HG03378 (cell line): Measurements from ENCODE around the gene LYPD5.
A peak's percentile ranks its signal among the peaks of the same experiment; 100 is the strongest.
"Not testable (repeated sequence)": the region's sequence is repeated elsewhere in the genome, so short reads cannot be mapped to it uniquely, and the experiment has no call there.

Experiments used
- ATAC-seq: cut with Tn5 transposase; IDR thresholded peaks from one replicate; pipeline ENCODE4 v1.9.1; 2021; ENCODE audit warnings: mild to moderate bottlenecking, moderate library complexity; ENCODE audit not compliant: unreplicated experiment

The LYPD5 gene

GRCh38 chr19:43806848-43807247, 4.6 kb upstream of the LYPD5 start:
- ATAC-seq: no peak

- ATAC-seq: not testable (repeated sequence)
Observed at GRCh38 chr19:43806401-43806800, 4.2 kb upstream of the LYPD5 start.

- no peak for ATAC-seq
Observed at GRCh38 chr19:43804432-43804831, 2.2 kb upstream of the LYPD5 start.

DNA sequence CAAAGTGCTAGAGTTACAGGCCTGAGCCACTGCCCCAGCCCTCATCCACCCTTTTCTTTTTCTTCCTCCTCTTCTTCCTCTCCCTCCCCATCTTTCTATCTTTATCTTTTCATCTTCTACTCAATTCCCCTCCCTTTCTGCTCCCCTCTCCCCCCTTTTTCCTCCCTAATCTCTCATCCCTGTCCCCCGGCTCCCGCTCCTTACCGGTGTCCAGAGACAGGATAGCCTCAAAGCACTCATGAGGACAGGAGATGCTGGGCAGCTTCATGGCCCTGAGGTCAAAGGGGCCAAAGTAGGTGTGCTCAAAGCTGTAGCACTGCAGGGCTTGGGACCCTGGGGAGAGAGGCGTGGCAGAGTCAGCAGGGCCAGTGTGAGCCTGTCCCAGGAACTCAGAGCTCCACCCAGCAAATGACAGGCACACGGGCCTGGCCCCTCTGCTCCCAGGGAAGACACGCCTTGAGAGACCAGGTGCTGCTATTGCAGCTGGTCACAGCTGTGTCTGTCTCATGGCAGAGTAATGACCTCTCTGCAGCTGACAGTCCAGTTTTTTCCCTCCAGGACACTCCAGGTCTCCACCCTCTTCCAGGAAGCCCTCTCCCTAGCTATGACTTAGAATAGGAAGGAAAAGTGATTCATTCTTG, 2.6 kb downstream of the LYPD5 start:
- no peak for ATAC-seq

GRCh38 chr19:43798546-43799409, 3.5 kb downstream of the LYPD5 start:
- no peak for ATAC-seq

DNA sequence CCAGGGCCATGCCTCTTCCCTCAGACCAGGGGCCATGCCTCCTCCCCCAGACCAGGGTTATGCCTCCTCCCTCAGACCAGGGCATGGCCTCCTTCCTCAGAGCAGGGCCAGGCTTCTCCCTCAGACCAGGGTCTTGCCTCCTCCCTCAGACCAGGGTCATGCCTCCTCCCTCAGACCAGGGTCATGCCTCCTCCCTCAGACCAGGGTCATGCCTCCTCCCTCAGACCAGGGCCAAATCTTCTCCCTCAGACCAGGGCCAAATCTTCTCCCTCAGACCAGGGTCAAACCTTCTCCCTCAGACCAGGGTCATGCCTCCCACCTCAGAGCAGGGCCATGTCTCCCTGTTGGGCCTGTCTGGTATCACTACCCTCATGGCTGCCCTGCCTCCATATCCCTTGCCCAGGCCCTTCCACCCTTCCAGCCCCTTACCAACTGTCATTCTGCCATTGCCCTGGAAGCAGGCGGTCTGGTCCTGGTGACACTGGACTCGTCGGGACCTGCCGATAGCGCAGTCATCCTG, 4.2 kb downstream of the LYPD5 start:
- ATAC-seq: no peak

- no peak for ATAC-seq
Observed at GRCh38 chr19:43797556-43797955, 4.7 kb downstream of the LYPD5 start.

DNA sequence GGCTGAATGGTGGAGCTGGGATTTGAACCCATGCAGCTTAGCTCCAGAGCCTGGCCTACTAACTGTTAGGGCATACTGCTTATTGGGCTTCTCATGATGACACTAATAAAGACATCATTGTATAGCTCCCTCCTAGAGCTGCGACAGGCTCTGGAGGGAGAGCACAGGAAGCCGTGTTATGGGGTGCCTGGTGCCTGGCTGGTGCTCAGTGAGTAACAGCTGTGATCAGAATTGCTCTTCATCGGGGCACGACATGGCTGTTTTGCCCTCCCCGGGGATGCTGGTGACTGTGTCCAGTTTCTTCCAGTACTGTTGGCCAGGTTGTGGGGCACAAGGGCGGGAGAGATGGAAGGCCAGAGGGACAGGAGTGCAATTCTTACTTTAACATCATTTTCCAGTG, 5.1 kb downstream of the LYPD5 start:
- ATAC-seq: no peak

DNA sequence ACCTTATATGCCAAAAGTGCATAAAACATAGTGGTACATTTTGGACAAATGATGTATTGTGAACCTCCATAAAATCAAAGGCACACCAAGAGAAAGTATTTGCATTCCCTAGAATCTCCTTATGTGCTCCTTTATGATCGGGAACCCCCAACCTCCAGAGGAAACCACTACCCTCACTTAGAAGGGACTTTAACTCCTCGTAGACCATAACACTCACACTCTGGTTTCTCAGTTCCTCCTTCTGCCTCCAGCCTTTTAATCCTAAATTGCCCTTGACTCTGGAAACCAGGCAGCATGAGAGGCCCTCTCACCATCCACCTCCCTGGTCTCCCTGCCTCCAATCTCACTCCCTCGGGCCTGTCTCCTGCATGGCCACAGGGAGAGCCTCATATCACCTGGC, 11.7 kb downstream of the LYPD5 start:
- ATAC-seq: no peak

DNA sequence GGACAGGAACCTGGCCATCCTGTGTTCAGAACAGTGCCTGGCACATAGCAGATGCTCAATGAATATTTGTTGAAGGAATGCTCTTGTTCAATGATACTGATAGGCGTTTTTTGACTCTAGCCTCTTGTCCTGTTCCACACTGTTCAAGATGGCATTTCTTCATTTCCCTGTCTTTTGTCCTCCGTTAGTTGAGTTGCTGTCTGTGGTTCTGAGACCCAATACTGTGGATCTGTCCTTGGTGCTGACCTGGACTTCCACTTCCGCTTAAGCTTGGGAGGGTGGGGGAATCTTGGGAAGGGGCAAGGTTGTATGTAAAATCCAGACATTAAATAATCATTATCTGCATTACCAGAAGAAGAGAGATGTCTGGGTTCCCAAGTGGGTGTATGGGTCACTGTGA, 13.2 kb downstream of the LYPD5 start:
- no peak for ATAC-seq

GRCh38 chr19:43786665-43787064, 15.6 kb downstream of the LYPD5 start:
- no peak for ATAC-seq

DNA sequence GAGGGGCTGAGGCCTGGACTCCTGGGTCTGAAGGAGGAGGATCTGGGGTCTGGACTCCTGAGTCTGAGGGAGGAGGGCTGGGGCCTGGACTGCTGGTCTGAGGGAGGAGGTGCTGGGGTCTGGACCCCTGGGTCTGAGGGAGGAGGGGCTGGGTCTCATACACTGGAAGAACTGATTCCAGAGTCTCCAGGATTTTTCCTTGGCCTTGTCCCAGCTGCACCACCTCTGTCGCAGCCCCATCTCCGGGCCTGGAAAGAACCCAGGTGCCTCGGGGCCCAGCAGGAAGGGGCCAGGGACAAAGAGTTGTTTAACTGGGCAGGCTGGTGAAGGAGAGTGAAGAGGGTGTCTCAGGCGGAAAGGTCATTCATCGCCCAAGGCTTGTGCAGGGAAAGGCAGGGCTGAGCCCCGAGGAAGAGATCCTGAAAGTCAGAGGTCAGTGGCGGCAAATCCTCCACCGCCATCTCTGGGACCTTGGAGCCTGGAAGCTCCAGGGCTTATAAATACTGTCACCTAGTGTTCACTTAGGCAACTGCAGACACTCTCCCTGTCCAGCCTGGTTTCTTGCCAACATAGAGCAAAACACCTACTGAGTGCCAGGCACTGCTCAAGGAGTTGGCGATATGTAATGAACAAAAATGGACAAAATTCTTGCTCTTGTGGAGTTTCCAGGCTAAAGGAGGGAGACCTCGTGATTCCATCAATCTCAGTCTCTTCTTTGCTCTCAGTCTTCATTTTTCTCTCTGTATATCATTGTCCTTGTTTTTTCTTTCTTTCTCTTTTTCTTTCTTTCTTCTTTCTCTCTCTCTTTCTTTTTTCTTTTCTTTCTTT, 17.1 kb downstream of the LYPD5 start:
- peak; percentile 44 for ATAC-seq

DNA sequence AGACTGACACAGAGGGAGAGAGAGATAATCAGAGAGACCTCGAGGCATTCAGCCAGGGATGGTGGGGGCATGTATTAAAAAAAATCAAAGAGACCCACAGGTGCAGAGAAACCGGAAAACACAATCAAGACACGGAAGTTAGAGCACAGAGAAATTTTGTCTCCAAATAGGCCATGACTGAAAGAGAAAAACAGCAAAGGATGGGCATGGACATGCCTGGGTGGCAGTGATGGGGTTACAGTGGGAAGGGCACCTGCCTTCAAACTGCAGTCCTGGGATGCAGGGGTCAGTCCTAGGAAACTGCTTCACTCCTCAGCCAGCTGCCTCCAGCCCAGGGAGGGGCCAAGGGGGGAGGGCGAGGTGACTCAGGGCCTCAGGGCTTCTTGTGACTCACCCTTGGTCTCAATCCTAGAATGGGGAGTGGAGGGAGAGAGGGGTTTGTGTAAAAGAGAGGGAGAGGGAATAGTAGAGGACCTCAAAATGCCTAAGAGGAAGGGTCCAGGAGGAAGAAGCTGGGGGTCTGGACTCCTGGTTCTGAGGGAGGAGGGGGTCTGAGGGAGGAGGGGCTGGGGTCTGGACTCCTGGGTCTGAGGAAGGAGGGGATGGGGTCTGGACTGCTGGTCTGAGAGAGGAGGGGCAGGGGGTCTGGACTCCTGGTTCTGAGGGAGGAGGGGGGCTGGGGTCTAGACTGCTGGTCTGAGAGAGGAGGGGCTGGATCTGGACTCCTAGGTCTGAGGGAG, 17.8 kb downstream of the LYPD5 start:
- no peak for ATAC-seq

DNA sequence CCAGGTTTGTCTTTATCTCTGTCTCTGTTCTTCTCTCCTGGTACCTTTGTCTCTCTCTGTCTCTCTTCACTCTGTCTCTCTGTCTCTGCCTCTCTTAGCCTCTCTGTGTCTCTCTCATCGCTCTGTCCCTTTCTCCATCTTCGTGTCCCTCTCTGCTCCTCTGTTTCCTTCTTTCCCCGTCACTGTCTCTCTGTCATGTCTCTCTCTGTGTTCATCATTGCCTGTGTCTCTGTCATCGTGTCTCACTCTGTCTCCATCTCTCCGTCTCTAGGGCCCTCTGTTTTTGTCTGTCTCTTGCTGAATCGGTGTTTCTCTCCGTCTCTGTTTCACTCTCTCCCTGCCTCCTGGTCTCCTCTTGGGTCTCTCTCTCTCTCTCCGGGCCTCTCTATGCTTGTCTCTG, 18.6 kb downstream of the LYPD5 start:
- ATAC-seq: no peak

GRCh38 chr19:43782689-43783231, 19.5 kb downstream of the LYPD5 start:
- ATAC-seq: no peak

- no peak for ATAC-seq
Observed at GRCh38 chr19:43782311-43782660, 20.0 kb downstream of the LYPD5 start.

- no peak for ATAC-seq
Observed at GRCh38 chr19:43781630-43782310, 20.5 kb downstream of the LYPD5 start.

DNA sequence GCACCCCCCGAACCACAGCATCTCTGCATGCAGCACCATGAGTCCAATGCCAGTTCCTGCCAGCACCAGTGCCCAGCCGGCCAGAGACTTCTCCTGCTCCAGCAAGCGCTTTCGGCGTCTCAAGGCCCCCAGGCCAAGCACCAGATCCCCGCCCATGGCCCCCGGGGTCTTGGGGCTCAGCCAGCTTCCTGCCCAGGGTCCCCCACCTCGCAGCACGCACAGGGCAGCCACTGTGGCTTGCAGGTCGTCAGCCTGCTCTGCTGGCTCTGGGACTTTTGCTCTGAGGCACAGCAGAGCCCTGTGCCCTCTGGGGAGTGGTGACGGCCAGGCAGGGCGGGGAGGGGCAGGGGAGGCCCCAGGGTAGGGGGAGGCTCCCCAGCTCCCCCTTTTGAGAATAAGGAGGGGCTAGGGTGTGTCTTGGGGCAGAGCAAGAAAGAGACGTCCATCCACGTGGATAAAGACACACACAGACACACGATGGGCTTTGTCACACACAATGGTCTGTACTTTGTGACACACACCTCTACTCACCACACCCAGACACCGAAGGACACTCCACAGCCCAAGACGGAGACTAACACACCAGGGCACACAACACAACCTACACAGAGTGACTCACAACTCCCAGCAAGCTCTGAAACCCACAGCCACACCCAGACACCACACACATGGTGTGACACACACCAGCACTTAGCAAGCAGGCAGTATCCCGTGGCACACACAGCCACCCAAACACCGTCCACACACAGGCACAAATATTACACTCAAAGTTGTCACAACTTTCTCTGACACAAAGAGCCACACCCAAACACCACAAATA, 21.3 kb downstream of the LYPD5 start, which contains the start of gene KCNN4:
Gene KCNN4 (minus strand): TSS at position 268 of the 820 bp plus-strand sequence. CDS start 112 bp downstream, at position 156.
- ATAC-seq: no peak

- no peak for ATAC-seq
Observed at GRCh38 chr19:43779820-43780219, 22.4 kb downstream of the LYPD5 start.
